Measurements from ENCODE around the gene LRRC2.

The LRRC2 gene, protein sequence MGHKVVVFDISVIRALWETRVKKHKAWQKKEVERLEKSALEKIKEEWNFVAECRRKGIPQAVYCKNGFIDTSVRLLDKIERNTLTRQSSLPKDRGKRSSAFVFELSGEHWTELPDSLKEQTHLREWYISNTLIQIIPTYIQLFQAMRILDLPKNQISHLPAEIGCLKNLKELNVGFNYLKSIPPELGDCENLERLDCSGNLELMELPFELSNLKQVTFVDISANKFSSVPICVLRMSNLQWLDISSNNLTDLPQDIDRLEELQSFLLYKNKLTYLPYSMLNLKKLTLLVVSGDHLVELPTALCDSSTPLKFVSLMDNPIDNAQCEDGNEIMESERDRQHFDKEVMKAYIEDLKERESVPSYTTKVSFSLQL

DNA sequence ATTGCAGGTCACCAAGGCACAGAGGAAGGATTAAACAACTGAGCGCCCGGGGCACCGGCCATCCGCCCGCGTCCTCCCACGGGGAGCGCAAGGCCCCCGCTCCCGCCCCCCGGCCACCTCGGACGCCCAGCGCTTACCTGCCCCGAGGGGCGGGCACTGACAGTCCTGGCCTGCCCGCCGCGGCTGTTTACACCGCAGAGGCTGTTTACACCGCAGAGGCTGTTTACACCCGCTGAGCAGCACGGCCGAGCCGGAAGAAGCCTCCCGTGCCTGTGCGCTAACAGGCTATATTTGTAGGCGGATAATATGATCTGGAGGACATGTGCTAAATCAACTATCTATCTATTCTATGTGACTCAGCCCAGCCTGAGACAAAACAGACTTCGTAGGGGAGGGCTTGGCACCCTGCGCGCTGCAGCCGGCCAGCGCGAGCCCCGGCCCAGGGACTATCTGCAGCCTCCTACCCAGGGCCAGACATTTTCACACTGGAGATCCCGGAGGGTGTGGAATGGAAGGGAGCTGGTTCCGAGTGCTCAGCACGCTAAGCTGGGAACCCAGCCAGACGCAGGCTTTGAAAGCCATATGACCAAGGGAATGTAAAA, at the start of gene LRRC2:
LRRC2 (minus strand) TSS at position 263 of the 602 bp plus-strand sequence. CDS start 14,711 bp downstream, outside the sequence.
- no peaks in the 10 kb centered on the region for H3K27me3 ChIP-seq (ENCODE audit: insufficient read depth, low read length, poor library complexity, severe bottlenecking)
- no peaks in the 10 kb centered on the region for H3K4me1 ChIP-seq (ENCODE audit: insufficient read depth, low read length, poor library complexity, severe bottlenecking)
- TF ChIP-seq CTCF (conservative IDR thresholded peaks at IDR 0.05; ENCODE audit: low read length) (no peak), EZH2phosphoT487 (IDR thresholded peaks at IDR 0.05; ENCODE audit: borderline replicate concordance) (no peak)
- no peak within 1 kb of the TSS for H3K9ac ChIP-seq (ENCODE audit: low read depth, low read length, poor library complexity, severe bottlenecking)
- H3K9me2 ChIP-seq (replicated peaks; ENCODE audit: low read depth, low read length) = no peaks in the 10 kb centered on the region
- no peak within 1 kb of the TSS for H3K4me2 ChIP-seq (ENCODE audit: low read depth, low read length, poor library complexity, severe bottlenecking)
- no peaks in the 10 kb centered on the region for H3F3A ChIP-seq (ENCODE audit: low read depth)
- H3K4me3 ChIP-seq (ENCODE audit: low read length, poor library complexity, severe bottlenecking) = no peak within 1 kb of the TSS
- H3K79me2 ChIP-seq (ENCODE audit: insufficient read depth, low read length) = no peaks in the 10 kb centered on the region
- no peaks in the 10 kb centered on the region for H3K36me3 ChIP-seq (ENCODE audit: insufficient read depth, low read length)
- H3K9me3 ChIP-seq (ENCODE audit: insufficient read depth, low read depth, low read length) = no peaks in the 10 kb centered on the region
- H2AFZ ChIP-seq (ENCODE audit: low read length) = no peak within 1 kb of the TSS
- H4K20me1 ChIP-seq (ENCODE audit: insufficient read depth, low read length, poor library complexity, severe bottlenecking) = no peaks in the 10 kb centered on the region

DNA sequence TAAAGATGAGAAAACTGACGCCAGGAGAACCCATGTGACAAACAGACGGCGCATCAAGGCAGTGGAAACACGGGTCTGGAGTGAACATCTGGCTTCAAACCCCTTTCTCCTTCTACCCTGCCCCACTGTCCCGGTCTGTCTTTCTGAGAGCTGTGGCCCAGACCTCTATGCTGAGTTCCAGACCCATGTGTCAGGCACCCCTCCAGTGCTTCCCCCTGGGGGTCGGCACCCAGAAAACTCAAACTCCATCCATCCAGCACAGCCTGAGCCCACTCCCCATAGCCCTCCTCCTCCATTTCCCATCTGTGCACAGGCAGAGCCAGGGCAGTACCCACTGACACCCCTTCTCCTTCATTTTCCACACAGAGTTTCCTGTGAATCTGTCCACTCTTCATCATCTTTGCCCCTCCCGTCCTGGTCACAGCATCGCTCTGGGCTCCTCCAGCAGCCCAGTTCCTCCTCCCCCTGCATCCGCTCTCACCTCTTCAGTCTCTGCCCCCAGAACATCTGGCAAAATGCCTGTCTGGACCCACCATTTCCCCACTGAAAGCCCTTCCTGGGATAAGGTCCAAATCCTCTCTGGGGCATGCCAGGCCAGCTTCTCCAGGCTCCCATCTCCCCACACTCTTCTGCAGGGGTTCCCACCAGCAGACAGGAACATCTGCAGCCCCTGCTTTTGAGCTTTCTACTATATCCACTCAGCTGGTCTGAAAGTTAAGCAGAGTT, 49.1 kb upstream of the LRRC2 start:
- H3K79me2 ChIP-seq (ENCODE audit: insufficient read depth, low read length) = no peaks in the 10 kb centered on the region
- no peaks in the 10 kb centered on the region for H3K9me3 ChIP-seq (ENCODE audit: insufficient read depth, low read depth, low read length)
- H3K36me3 ChIP-seq (ENCODE audit: insufficient read depth, low read length) = no peaks in the 10 kb centered on the region
- H2AFZ ChIP-seq (ENCODE audit: low read length) = no peak overlapping the region
- H4K20me1 ChIP-seq (ENCODE audit: insufficient read depth, low read length, poor library complexity, severe bottlenecking) = no peaks in the 10 kb centered on the region
- no peaks in the 10 kb centered on the region for H3K27me3 ChIP-seq (ENCODE audit: insufficient read depth, low read length, poor library complexity, severe bottlenecking)
- H3F3A ChIP-seq (ENCODE audit: low read depth) = no peaks in the 10 kb centered on the region
- H3K4me2 ChIP-seq (ENCODE audit: low read depth, low read length, poor library complexity, severe bottlenecking) = no peak overlapping the region
- H3K4me1 ChIP-seq (ENCODE audit: insufficient read depth, low read length, poor library complexity, severe bottlenecking) = no peaks in the 10 kb centered on the region
- H3K9ac ChIP-seq (ENCODE audit: low read depth, low read length, poor library complexity, severe bottlenecking) = no peak overlapping the region
- TF ChIP-seq EZH2phosphoT487 (IDR thresholded peaks at IDR 0.05; ENCODE audit: borderline replicate concordance) (no peak), CTCF (conservative IDR thresholded peaks at IDR 0.05; ENCODE audit: low read length) (no peak)
- H3K9me2 ChIP-seq (replicated peaks; ENCODE audit: low read depth, low read length) = no peaks in the 10 kb centered on the region
- H3K4me3 ChIP-seq (ENCODE audit: low read length, poor library complexity, severe bottlenecking) = no peak overlapping the region

DNA sequence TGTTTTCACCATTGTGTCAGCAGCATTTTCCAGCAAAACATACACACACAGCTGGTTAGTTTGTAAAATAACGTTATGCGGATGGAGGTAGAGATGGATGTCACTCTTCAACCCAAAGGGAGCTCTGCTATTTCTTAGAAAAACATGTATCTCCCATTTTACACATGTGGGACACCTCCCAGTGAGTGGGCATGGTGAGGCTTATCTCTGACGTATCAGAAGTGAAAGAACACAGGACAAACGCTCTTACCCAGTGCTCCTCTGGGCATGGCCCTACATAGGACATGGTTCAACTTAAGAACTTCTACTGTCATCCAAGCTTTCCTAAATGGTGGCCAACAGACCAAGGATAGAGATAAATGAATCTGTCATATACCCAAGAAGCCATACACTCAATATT, 48.3 kb upstream of the LRRC2 start:
- H3K79me2 ChIP-seq (ENCODE audit: insufficient read depth, low read length) = no peaks in the 10 kb centered on the region
- no peaks in the 10 kb centered on the region for H3K27me3 ChIP-seq (ENCODE audit: insufficient read depth, low read length, poor library complexity, severe bottlenecking)
- H3K9me3 ChIP-seq (ENCODE audit: insufficient read depth, low read depth, low read length) = no peaks in the 10 kb centered on the region
- TF ChIP-seq EZH2phosphoT487 (IDR thresholded peaks at IDR 0.05; ENCODE audit: borderline replicate concordance) = no peak
- TF ChIP-seq CTCF (conservative IDR thresholded peaks at IDR 0.05; ENCODE audit: low read length) = no peak
- no peak overlapping the region for H3K4me2 ChIP-seq (ENCODE audit: low read depth, low read length, poor library complexity, severe bottlenecking)
- H3K4me3 ChIP-seq (ENCODE audit: low read length, poor library complexity, severe bottlenecking) = no peak overlapping the region
- H3K9ac ChIP-seq (ENCODE audit: low read depth, low read length, poor library complexity, severe bottlenecking) = no peak overlapping the region
- H3K4me1 ChIP-seq (ENCODE audit: insufficient read depth, low read length, poor library complexity, severe bottlenecking) = no peaks in the 10 kb centered on the region
- no peaks in the 10 kb centered on the region for H3K36me3 ChIP-seq (ENCODE audit: insufficient read depth, low read length)
- H2AFZ ChIP-seq (ENCODE audit: low read length) = no peak overlapping the region
- H3K9me2 ChIP-seq (replicated peaks; ENCODE audit: low read depth, low read length) = no peaks in the 10 kb centered on the region
- no peaks in the 10 kb centered on the region for H3F3A ChIP-seq (ENCODE audit: low read depth)
- H4K20me1 ChIP-seq (ENCODE audit: insufficient read depth, low read length, poor library complexity, severe bottlenecking) = no peaks in the 10 kb centered on the region
